Left lung (tissue), 10 donors: Measurements from ENCODE around the gene NOCT. TPM values are rescaled to one million over a fixed set of nuclear protein-coding genes. Genes with fewer than 3 reads are reported as not detected.

Experiments used
- ATAC-seq: fragments of 200-7000 bp; cut with Tn5 transposase; one replicate; pipeline ENCODE4 v1.9.1; 2020; ENCODE audit warnings: moderate library complexity
- DNase-seq, 4 donors: peaks; one replicate each; pipeline ENCODE4 v3.0.0-alpha.2; 2013 to 2020
- H3K27ac ChIP-seq, 2 donors: fragments of 200-600 bp; sonication (generic) in 1 of 2; one replicate each; pipeline versions ENCODE4 v1.5.0 to v1.8.0; 2020 to 2021
- H3K27me3 ChIP-seq, 2 donors: fragments of 200-600 bp; sonication (generic) in 1 of 2; one replicate each; pipeline versions ENCODE4 v1.5.0 to v1.8.0; 2020 to 2021
- H3K36me3 ChIP-seq, 2 donors: fragments of 200-600 bp; sonication (generic) in 1 of 2; one replicate each; pipeline versions ENCODE4 v1.5.0 to v1.8.0; 2020 to 2021
- H3K4me1 ChIP-seq, 2 donors: fragments of 200-600 bp; one replicate each; pipeline ENCODE4 v1.8.0; 2021
- H3K4me3 ChIP-seq, 2 donors: fragments of 200-600 bp; sonication (generic) in 1 of 2; one replicate each; pipeline versions ENCODE4 v1.5.0 to v1.8.0; 2020 to 2021; ENCODE audit warnings: mild to moderate bottlenecking in 1 of 2
- H3K9me3 ChIP-seq, 2 donors: fragments of 200-600 bp; sonication (generic) in 1 of 2; one replicate each; pipeline versions ENCODE4 v1.5.0 to v1.8.0; 2020 to 2021
- CTCF ChIP-seq, 2 donors: fragments of 200-600 bp; sonication (generic) in 1 of 2; IDR thresholded peaks; one replicate each; pipeline versions ENCODE4 v1.5.0 to v1.8.0; 2021; ENCODE audit warnings: antibody characterized with exemption in 2 of 2
- intact Hi-C, 2 donors: fragments of 100-400 bp; cut with DNase I; formaldehyde crosslinking; loops; one replicate each; pipeline versions ENCODE4 v1.11.2 to v1.14.2; 2022
- polyA plus RNA-seq, 6 donors: library from polyadenylated mRNA; unstranded; fragments of 120-200 nt; gene quantifications; one replicate each; pipeline ENCODE4 v1.2.1, GENCODE V29; 2013; ENCODE audit not compliant: insufficient read length in 6 of 6
- total RNA-seq, 2 donors: library from RNA; stranded (reverse); fragmentation: NEBNext Ultra II Directional; extraction: Animal tissue kit (Norgen Biotek cat#: 25700); gene quantifications; one replicate each; pipeline ENCODE4 v1.2.1, GENCODE V29; 2021
- donor health status: DM: no; HTN: yes; CAD: no.
- donor health status: DM: no; HTN: no; CAD: no.

NOCT gene
- total and polyA plus RNA-seq, 8 donors, result 2.7 to 11.9 (median 3.5) TPM

- no peak for TF ChIP-seq CTCF (IDR thresholded peaks at IDR 0.05)
- intact Hi-C loops, result loop anchor here in 1 of 2 donors (10.0 kb wide), 1 partner anchor 49 kb away; no protein-coding TSS in a partner anchor
These were observed 68.0 kb downstream of the NOCT start for GRCh38 chr4:139083607-139083955.

GRCh38 chr4:139083956-139084803, 68.6 kb downstream of the NOCT start:
- ATAC-seq, result peak; percentile 74
- peak; percentile 82 to 95 (median 92) for DNase-seq
- peak overlapping the region; percentile 94 to 95 for H3K27ac ChIP-seq
- H3K9me3 ChIP-seq, result no peaks in the 10 kb centered on the region
- H3K36me3 ChIP-seq, result no peaks in the 10 kb centered on the region
- H3K4me1 ChIP-seq, result peaks cover 20 to 42% of the 10 kb centered on the region in 2 donors
- H3K4me3 ChIP-seq, result peak overlapping the region; percentile 66 to 82
- intact Hi-C loops, result loop anchor here in 1 of 2 donors (10.0 kb wide), 1 partner anchor 49 kb away; no protein-coding TSS in a partner anchor
- TF ChIP-seq CTCF (IDR thresholded peaks at IDR 0.05), result peak; percentile 20 to 47
- no peaks in the 10 kb centered on the region for H3K27me3 ChIP-seq

More at GRCh38 chr4:139083607-139083955, 68.0 kb downstream of the NOCT start:
- H3K4me3 ChIP-seq, result peak overlapping the region; percentile 66 to 82
- H3K9me3 ChIP-seq, result no peaks in the 10 kb centered on the region
- ATAC-seq (peak; percentile 65), DNase-seq (peak in 3 of 4 donors; percentile 61 to 88 (median 61))
- no peaks in the 10 kb centered on the region for H3K36me3 ChIP-seq
- peak overlapping the region; percentile 94 to 95 for H3K27ac ChIP-seq
- no peaks in the 10 kb centered on the region for H3K27me3 ChIP-seq
- H3K4me1 ChIP-seq, result peaks cover 20 to 46% of the 10 kb centered on the region in 2 donors

- no peak for TF ChIP-seq CTCF (IDR thresholded peaks at IDR 0.05)
- H3K4me1 ChIP-seq, result peaks cover 20 to 39% of the 10 kb centered on the region in 2 donors
- intact Hi-C loops, result loop anchor here in 1 of 2 donors (10.0 kb wide), 1 partner anchor 50 kb away; no protein-coding TSS in a partner anchor
- H3K9me3 ChIP-seq, result no peaks in the 10 kb centered on the region
- H3K27me3 ChIP-seq, result no peaks in the 10 kb centered on the region
- H3K36me3 ChIP-seq, result no peaks in the 10 kb centered on the region
- no peak for DNase-seq
- ATAC-seq, result no peak
- H3K4me3 ChIP-seq, result peak overlapping the region; percentile 66 to 82
- peak overlapping the region; percentile 94 to 95 for H3K27ac ChIP-seq
These were observed 69.2 kb downstream of the NOCT start for GRCh38 chr4:139084804-139085093.

- peaks cover 20 to 35% of the 10 kb centered on the region in 2 donors for H3K4me1 ChIP-seq
- no peaks in the 10 kb centered on the region for H3K36me3 ChIP-seq
- intact Hi-C loops, result loop anchor here in 1 of 2 donors (10.0 kb wide), 1 partner anchor 50 kb away; no protein-coding TSS in a partner anchor
- peak in 1 of 2 donors; percentile 19 for TF ChIP-seq CTCF (IDR thresholded peaks at IDR 0.05)
- peak overlapping the region in 1 of 2 donors; percentile 66 for H3K4me3 ChIP-seq
- H3K9me3 ChIP-seq, result no peaks in the 10 kb centered on the region
- no peaks in the 10 kb centered on the region for H3K27me3 ChIP-seq
- H3K27ac ChIP-seq, result peak overlapping the region; percentile 94 to 95
- DNase-seq (peak in 2 of 4 donors; percentile 4 to 16), ATAC-seq (no peak)
These were observed 69.6 kb downstream of the NOCT start for GRCh38 chr4:139085141-139085540.

- DNase-seq (no peak), ATAC-seq (no peak)
- intact Hi-C loops, result loop anchor here in 1 of 2 donors (10.0 kb wide), 1 partner anchor 83 kb away; the partner anchor contains the start of gene ELF2
- TF ChIP-seq CTCF (IDR thresholded peaks at IDR 0.05), result no peak
- no peak overlapping the region for H3K4me3 ChIP-seq
- H3K27me3 ChIP-seq, result no peaks in the 10 kb centered on the region
- H3K9me3 ChIP-seq, result no peaks in the 10 kb centered on the region
- H3K27ac ChIP-seq, result no peak overlapping the region
- H3K36me3 ChIP-seq, result no peaks in the 10 kb centered on the region
- H3K4me1 ChIP-seq, result no peaks in the 10 kb centered on the region
These were observed 76.7 kb downstream of the NOCT start for GRCh38 chr4:139092271-139092670.
